Globus pallidus (tissue), 1 donor: ENCODE results near the gene ALDH1A1.

Experiments
- DNase-seq: peaks from one replicate; pipeline ENCODE4 v3.0.0-alpha.2; 2015; ENCODE audit warnings: low spot score

The ALDH1A1 gene

GRCh38 chr9:72952914-72953313, at the start of gene ALDH1A1:
TSS of gene ALDH1A1 (minus strand) at chr9:72953053. CDS start at chr9:72953000, 53 bp downstream.
- DNase-seq = no peak

DNA sequence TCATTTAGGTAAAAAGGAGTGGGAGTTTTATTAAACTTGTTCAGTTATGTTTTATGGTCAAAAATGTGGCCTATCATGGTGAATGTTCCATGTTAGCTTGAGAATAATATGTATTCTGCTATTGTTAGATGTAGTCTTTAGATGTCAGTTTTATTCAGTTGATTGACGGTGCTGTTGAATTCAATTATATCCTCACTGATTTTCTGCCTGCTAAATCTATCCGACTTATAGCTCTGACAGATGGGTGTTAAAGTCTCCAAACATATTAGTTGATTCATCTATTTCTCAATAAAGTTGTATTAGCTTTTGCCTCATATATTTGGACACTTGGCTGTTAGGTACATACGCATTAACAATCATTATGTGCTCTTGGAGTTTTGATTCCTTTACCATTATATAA, 49.0 kb upstream of the ALDH1A1 start:
- DNase-seq = no peak

GRCh38 chr9:72998363-72998762, 45.5 kb upstream of the ALDH1A1 start:
- no peak for DNase-seq

GRCh38 chr9:72997387-72997995, 44.6 kb upstream of the ALDH1A1 start:
- no peak for DNase-seq

GRCh38 chr9:72996684-72997314, 43.9 kb upstream of the ALDH1A1 start:
- DNase-seq = no peak

- no peak for DNase-seq
These were observed 43.3 kb upstream of the ALDH1A1 start for GRCh38 chr9:72996114-72996513.

DNA sequence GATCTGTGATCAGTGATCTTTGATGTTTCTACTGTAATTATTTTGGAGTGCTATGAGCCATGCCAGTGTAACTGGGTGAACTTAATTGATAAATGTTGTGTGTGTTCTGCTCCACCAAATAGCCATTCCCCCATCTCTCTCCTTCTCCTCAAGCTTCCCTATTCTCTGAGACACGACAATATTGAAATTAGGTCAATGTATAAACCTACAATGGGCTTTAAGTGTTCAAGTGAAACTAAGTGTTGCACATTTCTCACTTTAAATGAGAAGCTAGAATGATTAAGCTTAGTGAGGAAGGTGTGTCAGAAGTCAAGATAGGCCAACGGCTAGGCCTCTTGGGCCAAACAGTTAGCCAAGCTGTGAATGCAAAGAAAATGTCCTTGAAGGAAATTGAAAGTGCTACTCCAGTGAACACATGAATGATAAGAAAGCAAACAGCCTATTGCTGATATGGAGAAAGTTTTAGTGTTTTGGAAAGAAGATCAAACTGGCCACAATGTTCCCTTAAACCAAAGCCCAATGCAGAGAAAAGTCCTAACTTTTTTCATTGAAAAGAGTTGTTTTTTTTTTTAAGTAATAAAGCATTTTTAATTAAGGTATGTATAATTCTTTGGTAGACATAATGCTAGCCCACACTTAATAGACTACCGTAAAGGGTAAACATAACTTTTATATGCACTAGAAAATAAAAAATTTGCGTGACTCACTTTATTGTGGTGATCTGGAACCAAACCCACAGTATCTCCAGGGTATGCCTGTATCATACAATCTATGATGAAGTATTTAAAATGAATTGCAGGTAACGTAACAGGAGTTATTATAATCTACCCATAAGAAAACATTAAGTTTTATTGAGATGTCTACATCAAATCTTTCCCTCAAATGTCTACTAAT, 42.5 kb upstream of the ALDH1A1 start:
- DNase-seq = no peak

- no peak for DNase-seq
These were observed 38.9 kb upstream of the ALDH1A1 start for GRCh38 chr9:72991772-72992171.

DNA sequence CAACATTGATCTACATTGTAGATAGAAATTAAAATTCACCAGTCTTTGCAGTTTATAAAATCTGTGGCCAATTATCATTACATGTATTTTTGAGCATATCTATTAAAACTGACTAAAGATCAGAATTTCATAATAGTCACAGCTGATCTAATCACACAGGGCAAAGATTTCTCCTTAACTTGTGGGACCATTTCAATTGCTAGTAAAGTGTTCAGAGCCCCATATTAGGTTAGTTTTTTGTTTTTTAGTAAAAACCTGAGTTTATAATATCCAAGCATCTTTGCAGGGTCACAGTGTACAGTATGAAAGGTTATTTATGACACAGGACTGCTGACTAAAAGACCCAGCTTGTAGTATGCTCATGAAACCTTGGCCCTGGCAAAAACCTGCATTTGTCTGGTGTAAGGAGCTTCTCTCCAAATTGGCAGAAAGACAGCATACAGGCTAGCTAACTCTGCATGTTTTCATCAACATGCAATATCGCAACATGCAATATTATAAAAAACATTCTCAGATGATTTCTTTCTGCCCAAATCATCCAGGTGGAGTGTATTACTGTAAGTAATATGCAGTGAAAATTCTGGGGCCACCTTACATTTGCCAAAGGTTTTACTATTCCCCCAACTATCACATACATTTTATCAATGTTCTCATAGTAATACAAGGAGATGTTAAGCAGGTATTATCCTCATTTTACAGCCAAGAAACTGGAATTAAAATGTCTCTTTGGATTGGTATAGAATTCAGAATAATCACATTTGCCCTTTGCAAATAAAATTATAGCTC, 37.7 kb upstream of the ALDH1A1 start:
- no peak for DNase-seq

- no peak for DNase-seq
These were observed 33.8 kb upstream of the ALDH1A1 start for GRCh38 chr9:72986522-72987116.

DNA sequence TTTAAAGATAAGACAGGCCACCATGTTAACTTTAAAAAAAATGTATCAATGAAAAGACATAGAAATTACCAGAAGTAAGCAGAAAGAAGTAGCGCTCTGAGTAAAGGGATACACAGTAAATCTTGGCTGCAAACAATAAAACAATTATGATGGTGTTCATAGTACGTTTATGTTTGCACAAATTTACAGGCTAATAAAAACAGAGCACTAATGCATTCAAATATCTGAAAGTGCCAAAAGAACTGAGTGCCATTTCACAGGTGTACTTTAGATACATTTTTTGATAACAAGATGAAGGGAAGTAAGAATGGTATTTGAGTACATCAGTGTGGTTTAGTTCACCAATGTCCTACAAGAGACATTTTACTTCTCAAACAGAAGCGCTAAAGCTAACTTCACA, 32.9 kb upstream of the ALDH1A1 start:
- DNase-seq = no peak

- no peak for DNase-seq
These were observed 32.1 kb upstream of the ALDH1A1 start for GRCh38 chr9:72984991-72985390.

DNA sequence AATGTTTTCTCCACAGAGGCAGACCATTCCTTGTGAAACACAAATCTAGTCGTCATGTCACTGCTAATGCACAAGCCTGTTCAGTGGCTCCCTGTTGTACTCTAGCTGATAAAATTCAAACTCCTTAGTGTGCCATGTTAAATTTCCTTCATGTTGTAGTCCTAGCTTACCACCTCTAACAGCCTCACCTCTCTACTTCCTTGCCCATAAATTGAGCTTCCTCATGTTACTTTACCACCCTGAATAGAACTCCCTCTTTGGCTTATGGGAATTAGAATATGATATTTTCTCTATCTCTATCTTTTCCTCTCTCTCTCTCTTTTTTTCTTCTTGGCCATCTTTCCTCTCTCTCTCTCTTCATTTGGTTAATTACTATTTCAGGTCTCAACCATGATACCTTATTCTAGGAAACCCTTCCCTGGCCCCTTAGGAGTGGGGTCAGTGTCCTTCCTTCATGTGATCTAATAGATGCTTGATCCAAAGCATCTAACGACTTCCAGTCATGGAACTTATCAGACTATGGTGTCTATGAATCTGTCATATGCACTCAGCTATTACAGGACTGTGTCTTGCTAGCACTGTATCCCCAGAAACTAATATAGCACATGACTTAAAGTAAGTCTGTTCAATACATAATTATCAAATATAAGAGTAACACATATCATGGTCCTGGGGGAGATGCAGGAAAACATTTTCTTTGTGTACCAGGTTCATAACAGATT, 31.5 kb upstream of the ALDH1A1 start:
- no peak for DNase-seq

DNA sequence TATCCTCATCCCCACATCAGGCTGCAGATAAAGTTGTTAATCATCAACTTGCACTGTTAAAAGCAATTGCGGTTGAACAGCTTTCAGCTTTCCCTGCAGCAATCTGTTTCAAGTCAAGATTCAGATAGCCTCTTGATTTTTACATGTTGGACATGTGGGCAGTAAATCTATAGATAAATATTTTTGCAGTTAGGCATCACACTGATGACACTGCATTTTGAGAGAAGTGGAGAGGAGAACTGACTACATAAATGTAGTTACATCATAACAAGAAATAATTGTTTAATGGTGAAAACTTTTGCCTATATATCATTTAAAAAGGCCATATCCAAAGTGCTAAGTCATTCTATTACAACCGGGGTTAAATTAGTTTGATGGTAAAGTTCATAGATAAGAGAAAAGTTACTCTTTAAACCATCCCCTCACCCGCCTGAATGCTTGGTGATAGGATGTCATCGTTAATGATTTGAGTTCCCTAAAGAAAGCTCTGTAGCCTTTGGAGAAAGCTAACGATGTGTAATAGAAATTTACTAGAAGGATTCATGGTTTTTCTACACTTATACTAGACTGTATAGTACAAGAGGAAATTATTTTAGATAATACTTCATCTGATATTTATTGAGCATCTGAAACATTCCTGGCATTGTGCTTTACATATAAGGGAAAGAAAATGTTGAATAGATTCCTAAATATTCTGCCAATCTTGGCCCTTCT, 30.8 kb upstream of the ALDH1A1 start:
- no peak for DNase-seq

DNA sequence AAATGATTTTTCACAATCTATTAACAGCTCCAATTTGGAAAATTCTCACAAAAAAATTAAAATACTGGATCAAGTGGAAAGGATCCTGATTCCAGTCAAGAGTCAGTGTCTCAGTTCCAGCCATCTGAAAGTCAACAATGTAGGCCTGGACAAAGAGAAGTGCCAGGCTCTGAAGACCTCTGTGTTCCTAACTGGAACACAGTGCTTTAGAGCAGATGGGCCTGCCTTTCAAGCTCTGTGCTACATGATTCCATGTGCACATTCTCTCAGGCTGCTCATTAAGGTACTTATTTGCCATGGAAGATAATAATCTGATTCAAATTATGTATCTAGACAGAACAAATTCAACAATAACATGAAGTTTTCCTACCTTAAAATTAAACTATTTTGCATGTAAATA, 30.2 kb upstream of the ALDH1A1 start:
- DNase-seq = no peak

DNA sequence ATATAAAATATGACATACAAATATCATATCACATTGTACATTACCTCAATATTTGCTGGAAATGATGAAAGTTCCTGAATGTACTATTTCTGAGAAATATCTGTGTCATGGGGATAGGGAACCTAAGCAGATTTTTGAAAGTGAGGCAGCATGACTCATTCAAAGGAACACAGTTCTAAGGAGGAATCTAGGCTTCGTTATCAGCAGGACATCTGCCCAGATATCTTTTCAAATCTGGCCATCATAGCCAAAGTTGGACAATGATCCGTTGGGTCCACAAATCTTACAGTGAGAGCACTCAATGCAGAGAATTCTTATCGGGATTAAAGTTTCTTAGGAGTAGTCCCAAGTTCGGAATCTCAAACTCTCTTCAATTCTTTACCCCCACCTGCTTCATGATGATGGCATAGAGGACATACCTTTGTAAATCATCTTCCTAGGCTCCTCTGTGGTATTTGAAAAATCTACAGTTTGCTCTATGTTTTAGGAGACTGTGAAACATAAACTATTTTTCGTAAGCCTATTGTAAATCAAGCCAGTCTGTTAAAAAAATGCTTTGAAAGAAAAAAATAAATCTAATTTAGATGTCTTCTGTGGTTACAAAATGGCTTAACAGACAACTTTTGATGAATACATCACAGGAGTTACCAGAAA, 29.4 kb upstream of the ALDH1A1 start:
- DNase-seq = no peak

GRCh38 chr9:72981433-72981832, 28.6 kb upstream of the ALDH1A1 start:
- DNase-seq = no peak

GRCh38 chr9:72980600-72981265, 27.9 kb upstream of the ALDH1A1 start:
- no peak for DNase-seq

DNA sequence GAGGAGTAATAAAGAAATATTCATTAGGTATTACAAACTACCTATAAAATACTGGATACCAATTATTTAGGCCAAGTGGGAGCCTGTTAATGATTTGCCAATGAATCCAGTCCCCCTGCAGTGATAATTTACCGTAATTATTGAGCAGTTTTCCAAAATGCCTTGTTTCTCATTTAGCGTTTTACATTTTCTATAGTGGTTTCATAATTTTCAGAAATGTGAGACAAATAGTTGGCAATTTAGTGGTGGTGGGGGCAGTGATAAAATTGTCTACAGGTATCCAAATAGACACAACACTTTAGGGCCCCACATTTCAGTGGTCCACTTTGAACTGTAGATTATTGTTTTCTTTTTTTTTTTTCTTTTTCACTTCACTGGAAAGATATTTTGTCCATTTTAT, 27.3 kb upstream of the ALDH1A1 start:
- no peak for DNase-seq
